ENCODE data around the gene SEC24C. TPM values are rescaled to one million over a fixed set of nuclear protein-coding genes. Genes with fewer than 3 reads are reported as not detected.

Gene SEC24C
- total and polyA plus RNA-seq, 2 of the 4 experiments (the other 2 are of a cell fraction), result 74.2 to 88.9 TPM

GRCh38 chr10:73717556-73717955 is 26.6 kb upstream of the SEC24C start:
- Histone ChIP-seq H3K18ac (ENCODE audit: low read depth, low read length) (no peak overlapping the region), H3K4me3 (ENCODE audit: insufficient read depth, low read depth, low read length) (no peak overlapping the region), H2BK5ac (ENCODE audit: low read depth, low read length, poor library complexity, severe bottlenecking) (no peak overlapping the region), H3K4me2 (ENCODE audit: low read depth, low read length) (no peak overlapping the region), H3K23ac (ENCODE audit: low read depth, low read length) (no peak overlapping the region), H3K9me3 (ENCODE audit: control insufficient read depth, insufficient read depth, low read length) (no peaks in the 10 kb centered on the region), H2BK20ac (ENCODE audit: low read depth, low read length) (no peak overlapping the region), H3K27ac (ENCODE audit: insufficient read depth, low read length) (no peak overlapping the region), H2AK5ac (ENCODE audit: low read depth, low read length) (no peak overlapping the region), H3K9me1 (ENCODE audit: insufficient read depth, low read length) (peaks cover 10% of the 10 kb centered on the region), H2BK15ac (ENCODE audit: low read depth, low read length) (no peak overlapping the region), H4K5ac (ENCODE audit: low read depth, low read length) (no peak overlapping the region), H3K79me1 (ENCODE audit: low read depth in 1 of 2, low read length in 2 of 2) (peaks cover 6 to 20% of the 10 kb centered on the region in 2 experiments), H4K20me1 (ENCODE audit: insufficient read depth, low read length) (peaks cover 10% of the 10 kb centered on the region), H2BK120ac (ENCODE audit: low read depth, low read length) (no peak overlapping the region), H3K4me1 (ENCODE audit: control insufficient read depth, insufficient read depth, low read length) (peaks cover 5% of the 10 kb centered on the region), H3K14ac (replicated peaks; ENCODE audit: low read depth, low read length) (no peak overlapping the region), H3K36me3 (ENCODE audit: control insufficient read depth, insufficient read depth, low read length) (peaks cover 25% of the 10 kb centered on the region), H3K4ac (ENCODE audit: low read depth, low read length) (no peak overlapping the region), H2AFZ (replicated peaks; ENCODE audit: low read length, poor library complexity) (no peak overlapping the region), H4K91ac (ENCODE audit: insufficient read depth, low read depth, low read length) (no peak overlapping the region), H3K56ac (ENCODE audit: extremely low read depth, insufficient read depth, low read length) (no peak overlapping the region), H4K8ac (ENCODE audit: low read depth in 2 of 2, low read length in 2 of 2) (no peak overlapping the region), H3K9ac (ENCODE audit: low read depth, low read length) (no peak overlapping the region), H3K27me3 (ENCODE audit: control insufficient read depth, insufficient read depth, low read length) (no peaks in the 10 kb centered on the region), H2AK9ac (replicated peaks; ENCODE audit: low read depth, low read length, poor library complexity) (no peak overlapping the region)
- WGBS, 2 experiments (ENCODE audit: extremely low coverage in 2 of 2, insufficient read length in 1 of 2), result 92% methylated on average over 2 of the region's 5 CpGs; no CpG with 5 or more reads in 1 of the 2 experiments
- ATAC-seq (ENCODE audit: low read depth) (no peak), DNase-seq (no peak)
- BruUV-seq (replicated peaks), result no TSS peak
- no peak for TF ChIP-seq RFX5 (IDR thresholded peaks at IDR 0.05; ENCODE audit: low read depth, low read length)
- no peak for TF ChIP-seq MAZ (IDR thresholded peaks at IDR 0.05; ENCODE audit: borderline replicate concordance, low read depth, low read length)
- no peak for TF ChIP-seq CTCF (conservative IDR thresholded peaks at IDR 0.05; ENCODE audit: low read depth, low read length)
- no peak for TF ChIP-seq CEBPB (IDR thresholded peaks at IDR 0.05; ENCODE audit: low read depth, low read length)
- TF ChIP-seq BHLHE40 (IDR thresholded peaks at IDR 0.05; ENCODE audit: low read depth, low read length), result no peak
- TF ChIP-seq RCOR1 (IDR thresholded peaks at IDR 0.05; ENCODE audit: insufficient replicate concordance, low read length), result no peak
- TF ChIP-seq, protein P1, sequence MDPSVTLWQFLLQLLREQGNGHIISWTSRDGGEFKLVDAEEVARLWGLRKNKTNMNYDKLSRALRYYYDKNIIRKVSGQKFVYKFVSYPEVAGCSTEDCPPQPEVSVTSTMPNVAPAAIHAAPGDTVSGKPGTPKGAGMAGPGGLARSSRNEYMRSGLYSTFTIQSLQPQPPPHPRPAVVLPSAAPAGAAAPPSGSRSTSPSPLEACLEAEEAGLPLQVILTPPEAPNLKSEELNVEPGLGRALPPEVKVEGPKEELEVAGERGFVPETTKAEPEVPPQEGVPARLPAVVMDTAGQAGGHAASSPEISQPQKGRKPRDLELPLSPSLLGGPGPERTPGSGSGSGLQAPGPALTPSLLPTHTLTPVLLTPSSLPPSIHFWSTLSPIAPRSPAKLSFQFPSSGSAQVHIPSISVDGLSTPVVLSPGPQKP (IDR thresholded peaks at IDR 0.05; ENCODE audit: borderline replicate concordance, low read depth, low read length), result no peak
- no peak for TF ChIP-seq RAD21 (IDR thresholded peaks at IDR 0.05; ENCODE audit: low read length)
- no peak for TF ChIP-seq MAFK (IDR thresholded peaks at IDR 0.05; ENCODE audit: low read depth, low read length)
- TF ChIP-seq NFE2L2 (IDR thresholded peaks at IDR 0.05; ENCODE audit: low read depth, low read length), result no peak
- no peak for TF ChIP-seq MXI1 (IDR thresholded peaks at IDR 0.05; ENCODE audit: borderline replicate concordance, low read depth, low read length)
- no peak for TF ChIP-seq SMC3 (IDR thresholded peaks at IDR 0.05; ENCODE audit: low read depth, low read length)
- CTCF ChIA-PET, result no interaction called here
- POLR2A ChIA-PET (ENCODE audit: unreplicated experiment), result no interaction called here
- dilution Hi-C loops (cut with HindIII; ENCODE audit: low sequenced_read_pairs, unreplicated experiment) (no loop called here), in situ Hi-C loops (cut with MboI; ENCODE audit: low sequenced_read_pairs) (no loop called here), intact Hi-C loops (cut with micrococcal nuclease) (no loop called here)

Measured in IMR-90 (cell line).